Activated CD4-positive, alpha-beta T cell treated with anti-CD3 and anti-CD28 coated beads, Interleukin-2, amount 10 ng/mL, durations not matched to agents 7 days and 5 days (primary cell): ENCODE data around the gene SRSF8. TPM values are rescaled to one million over a fixed set of nuclear protein-coding genes. Genes with fewer than 3 reads are reported as not detected.

Experiments used
- total RNA-seq, 2 experiments: library from RNA; stranded (reverse); gene quantifications; one replicate each; pipeline ENCODE4 v1.2.3, GENCODE V29; 2021

Gene SRSF8
- total RNA-seq, 2 experiments from 2014 or later: 31.5 to 37.2 TPM

Other genes with a start within 250 kb of the SRSF8 start
- gene CWC15, start 93.4 kb upstream of the SRSF8 start, total RNA-seq: 10 to 100 TPM; 73.1 to 77.2 TPM
- gene KDM4D, start 93.2 kb upstream of the SRSF8 start, total RNA-seq: 1 to 10 TPM in 1 of 2 experiments, under 1 TPM in 1; 0.84 to 1.0 TPM
- gene KDM4E, start 41.7 kb upstream of the SRSF8 start, total RNA-seq: not detected
- not detected for gene KDM4F, start 17.5 kb upstream of the SRSF8 start, total RNA-seq
- gene ENDOD1, start 22.9 kb downstream of the SRSF8 start, total RNA-seq: 10 to 100 TPM; 15.8 to 16.8 TPM
- 10 to 100 TPM; 47.6 to 50.6 TPM for gene SESN3, start 164.3 kb downstream of the SRSF8 start, total RNA-seq